Measurements from ENCODE around the gene ATP6V1C2. TPM values are rescaled to one million over a fixed set of nuclear protein-coding genes. Genes with fewer than 3 reads are reported as not detected.

ATP6V1C2 gene
- total and polyA plus RNA-seq, 4 donors: 0.55 to 2.5 (median 1.0) TPM

GRCh38 chr2:10753876-10754275 lies 32.4 kb downstream of the ATP6V1C2 start:
- ATAC-seq (ENCODE audit: insufficient read depth, low FRiP score): no peak
- H3K27ac ChIP-seq (ENCODE audit: low read depth in 1 of 2, low read length in 1 of 2): no peak overlapping the region
- TF ChIP-seq CTCF (IDR thresholded peaks at IDR 0.05; ENCODE audit: control extremely low read depth, extremely low read depth): no peak
- no peaks in the 10 kb centered on the region for H3K9me3 ChIP-seq (ENCODE audit: control insufficient read depth in 4 of 4, insufficient read depth in 3 of 4, low read length in 3 of 4)
- 89 to 91% methylated on average over 8 of the region's 8 CpGs for WGBS, 2 donors
- H3K27me3 ChIP-seq (ENCODE audit: control insufficient read depth in 3 of 3, insufficient read depth in 3 of 3, low read length in 2 of 3): peaks cover 0 to 4% (median 0%) of the 10 kb centered on the region in 3 donors
- H3K4me1 ChIP-seq (ENCODE audit: control insufficient read depth in 5 of 5, insufficient read depth in 5 of 5, low read length in 5 of 5): no peaks in the 10 kb centered on the region
- no peak overlapping the region for H3K4me3 ChIP-seq
- no peak overlapping the region for H3K9ac ChIP-seq (ENCODE audit: insufficient read depth in 1 of 2, low read length in 2 of 2)
- no peak for DNase-seq
- H3K36me3 ChIP-seq (ENCODE audit: control insufficient read depth in 4 of 4, insufficient read depth in 4 of 4, low read length in 4 of 4): no peaks in the 10 kb centered on the region

GRCh38 chr2:10755621-10756020 lies 34.2 kb downstream of the ATP6V1C2 start:
- Histone ChIP-seq H3K27me3 (ENCODE audit: control insufficient read depth in 3 of 3, insufficient read depth in 3 of 3, low read length in 2 of 3) (peaks cover 0 to 2% (median 0%) of the 10 kb centered on the region in 3 donors), H3K9me3 (ENCODE audit: control insufficient read depth in 4 of 4, insufficient read depth in 3 of 4, low read length in 3 of 4) (no peaks in the 10 kb centered on the region), H3K4me3 (no peak overlapping the region), H3K4me1 (ENCODE audit: control insufficient read depth in 5 of 5, insufficient read depth in 5 of 5, low read length in 5 of 5) (no peaks in the 10 kb centered on the region), H3K36me3 (ENCODE audit: control insufficient read depth in 4 of 4, insufficient read depth in 4 of 4, low read length in 4 of 4) (no peaks in the 10 kb centered on the region), H3K9ac (ENCODE audit: insufficient read depth in 1 of 2, low read length in 2 of 2) (no peak overlapping the region), H3K27ac (ENCODE audit: low read depth in 1 of 2, low read length in 1 of 2) (no peak overlapping the region)
- DNase-seq (no peak), ATAC-seq (ENCODE audit: insufficient read depth, low FRiP score) (no peak)
- no peak for TF ChIP-seq CTCF (IDR thresholded peaks at IDR 0.05; ENCODE audit: control extremely low read depth, extremely low read depth)
- WGBS, 2 donors: 72 to 78% methylated on average over 7 of the region's 7 CpGs

- no peaks in the 10 kb centered on the region for H3K4me1 ChIP-seq (ENCODE audit: control insufficient read depth in 5 of 5, insufficient read depth in 5 of 5, low read length in 5 of 5)
- no peak overlapping the region for H3K4me3 ChIP-seq
- DNase-seq: no peak
- WGBS, 2 donors: 92 to 93% methylated on average over 6 of the region's 6 CpGs
- no peak overlapping the region for H3K27ac ChIP-seq (ENCODE audit: low read depth in 1 of 2, low read length in 1 of 2)
- no peak for ATAC-seq (ENCODE audit: insufficient read depth, low FRiP score)
- no peak for TF ChIP-seq CTCF (IDR thresholded peaks at IDR 0.05; ENCODE audit: control extremely low read depth, extremely low read depth)
- no peaks in the 10 kb centered on the region for H3K36me3 ChIP-seq (ENCODE audit: control insufficient read depth in 4 of 4, insufficient read depth in 4 of 4, low read length in 4 of 4)
- peaks cover 0 to 3% (median 0%) of the 10 kb centered on the region in 3 donors for H3K27me3 ChIP-seq (ENCODE audit: control insufficient read depth in 3 of 3, insufficient read depth in 3 of 3, low read length in 2 of 3)
- no peak overlapping the region for H3K9ac ChIP-seq (ENCODE audit: insufficient read depth in 1 of 2, low read length in 2 of 2)
- H3K9me3 ChIP-seq (ENCODE audit: control insufficient read depth in 4 of 4, insufficient read depth in 3 of 4, low read length in 3 of 4): no peaks in the 10 kb centered on the region
Measured at GRCh38 chr2:10757814-10758286, 36.4 kb downstream of the ATP6V1C2 start.

GRCh38 chr2:10759151-10759714 lies 37.8 kb downstream of the ATP6V1C2 start:
- ATAC-seq (ENCODE audit: insufficient read depth, low FRiP score): no peak
- H3K27me3 ChIP-seq (ENCODE audit: control insufficient read depth in 3 of 3, insufficient read depth in 3 of 3, low read length in 2 of 3): peaks cover 0 to 3% (median 0%) of the 10 kb centered on the region in 3 donors
- no peaks in the 10 kb centered on the region for H3K36me3 ChIP-seq (ENCODE audit: control insufficient read depth in 4 of 4, insufficient read depth in 4 of 4, low read length in 4 of 4)
- 85 to 91% methylated on average over 11 of the region's 11 CpGs for WGBS, 2 donors
- no peaks in the 10 kb centered on the region for H3K4me1 ChIP-seq (ENCODE audit: control insufficient read depth in 5 of 5, insufficient read depth in 5 of 5, low read length in 5 of 5)
- no peak overlapping the region for H3K9ac ChIP-seq (ENCODE audit: insufficient read depth in 1 of 2, low read length in 2 of 2)
- no peak overlapping the region for H3K4me3 ChIP-seq
- DNase-seq: no peak
- TF ChIP-seq CTCF (IDR thresholded peaks at IDR 0.05; ENCODE audit: control extremely low read depth, extremely low read depth): no peak
- H3K27ac ChIP-seq (ENCODE audit: low read depth in 1 of 2, low read length in 1 of 2): no peak overlapping the region
- no peaks in the 10 kb centered on the region for H3K9me3 ChIP-seq (ENCODE audit: control insufficient read depth in 4 of 4, insufficient read depth in 3 of 4, low read length in 3 of 4)
